ENCODE data around the gene GSTT2.
"Not testable (repeated sequence)": the region's sequence is repeated elsewhere in the genome, so short reads cannot be mapped to it uniquely, and the experiment has no call there.

GSTT2 gene

DNA sequence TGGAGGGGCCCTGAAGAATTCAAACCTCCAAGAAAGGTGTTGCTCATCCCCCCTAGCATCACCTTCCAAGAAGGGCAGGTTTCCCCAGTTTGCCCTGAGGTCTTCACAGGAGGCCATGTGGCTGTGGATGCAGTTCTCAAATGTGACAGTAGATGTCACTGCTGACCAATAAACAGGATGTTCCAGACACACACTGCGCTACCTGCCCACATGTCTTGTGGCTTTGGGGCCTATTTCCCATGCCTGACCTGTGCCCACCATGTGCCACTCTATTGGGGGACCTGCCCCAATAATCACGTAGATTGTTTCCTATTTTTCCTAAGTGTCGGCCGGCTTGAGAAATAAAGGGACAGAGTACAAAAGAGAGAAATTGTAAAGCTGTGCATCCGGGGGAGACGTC is 4.5 kb downstream of the GSTT2 start:
- H3K9ac ChIP-seq, result no peak overlapping the region
- no peak overlapping the region for H2AFZ ChIP-seq (ENCODE audit: low read depth)

DNA sequence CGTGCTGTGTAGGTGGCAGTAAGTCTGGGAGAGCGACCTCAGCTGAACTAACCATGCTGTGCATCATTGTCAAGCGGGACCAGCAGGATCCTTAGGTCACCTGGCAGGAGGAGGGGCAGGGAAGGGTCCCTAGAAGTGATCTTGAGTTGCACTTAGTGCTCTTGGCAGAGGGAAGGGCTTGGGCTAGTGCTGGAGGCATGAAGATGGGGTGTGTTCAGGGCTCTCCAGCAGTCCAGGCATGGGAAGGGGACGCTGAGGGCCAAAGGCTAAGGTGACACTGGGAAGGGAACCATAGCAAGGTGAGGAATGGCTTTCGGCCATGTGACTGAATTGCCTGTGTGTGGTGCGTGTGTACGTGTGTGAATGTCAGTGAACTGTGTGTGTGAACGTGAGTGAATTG is 6.2 kb downstream of the GSTT2 start:
- not testable (repeated sequence) for H3K9ac ChIP-seq; H4K20me1 ChIP-seq (ENCODE audit: insufficient read depth); H3K36me3 ChIP-seq (ENCODE audit: insufficient read depth); H3K4me3 ChIP-seq (IDR thresholded peaks at IDR 0.05; ENCODE audit: insufficient read depth, low read depth, low read length); H2AFZ ChIP-seq (ENCODE audit: low read depth); H3K4me1 ChIP-seq (ENCODE audit: low read depth, poor library complexity, severe bottlenecking); H3K27me3 ChIP-seq (ENCODE audit: insufficient read depth, low read depth); H3K4me2 ChIP-seq; H3K79me2 ChIP-seq (ENCODE audit: insufficient read depth, low read depth); H3K27ac ChIP-seq

More for the DNA sequence above, 4.5 kb downstream of the GSTT2 start:
- no peak overlapping the region for H3K4me3 ChIP-seq (IDR thresholded peaks at IDR 0.05; ENCODE audit: insufficient read depth, low read depth, low read length)
- H3K36me3 ChIP-seq (ENCODE audit: insufficient read depth), result no peaks in the 10 kb centered on the region
- no peaks in the 10 kb centered on the region for H3K79me2 ChIP-seq (ENCODE audit: insufficient read depth, low read depth)
- no peak overlapping the region for H3K4me2 ChIP-seq
- H3K27me3 ChIP-seq (ENCODE audit: insufficient read depth, low read depth), result no peaks in the 10 kb centered on the region
- no peaks in the 10 kb centered on the region for H4K20me1 ChIP-seq (ENCODE audit: insufficient read depth)
- no peaks in the 10 kb centered on the region for H3K4me1 ChIP-seq (ENCODE audit: low read depth, poor library complexity, severe bottlenecking)
- TF ChIP-seq, protein P1, sequence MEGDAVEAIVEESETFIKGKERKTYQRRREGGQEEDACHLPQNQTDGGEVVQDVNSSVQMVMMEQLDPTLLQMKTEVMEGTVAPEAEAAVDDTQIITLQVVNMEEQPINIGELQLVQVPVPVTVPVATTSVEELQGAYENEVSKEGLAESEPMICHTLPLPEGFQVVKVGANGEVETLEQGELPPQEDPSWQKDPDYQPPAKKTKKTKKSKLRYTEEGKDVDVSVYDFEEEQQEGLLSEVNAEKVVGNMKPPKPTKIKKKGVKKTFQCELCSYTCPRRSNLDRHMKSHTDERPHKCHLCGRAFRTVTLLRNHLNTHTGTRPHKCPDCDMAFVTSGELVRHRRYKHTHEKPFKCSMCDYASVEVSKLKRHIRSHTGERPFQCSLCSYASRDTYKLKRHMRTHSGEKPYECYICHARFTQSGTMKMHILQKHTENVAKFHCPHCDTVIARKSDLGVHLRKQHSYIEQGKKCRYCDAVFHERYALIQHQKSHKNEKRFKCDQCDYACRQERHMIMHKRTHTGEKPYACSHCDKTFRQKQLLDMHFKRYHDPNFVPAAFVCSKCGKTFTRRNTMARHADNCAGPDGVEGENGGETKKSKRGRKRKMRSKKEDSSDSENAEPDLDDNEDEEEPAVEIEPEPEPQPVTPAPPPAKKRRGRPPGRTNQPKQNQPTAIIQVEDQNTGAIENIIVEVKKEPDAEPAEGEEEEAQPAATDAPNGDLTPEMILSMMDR (conservative IDR thresholded peaks at IDR 0.05; ENCODE audit: low read depth, low read length), result peak; percentile 70
- no peak overlapping the region for H3K27ac ChIP-seq

DNA sequence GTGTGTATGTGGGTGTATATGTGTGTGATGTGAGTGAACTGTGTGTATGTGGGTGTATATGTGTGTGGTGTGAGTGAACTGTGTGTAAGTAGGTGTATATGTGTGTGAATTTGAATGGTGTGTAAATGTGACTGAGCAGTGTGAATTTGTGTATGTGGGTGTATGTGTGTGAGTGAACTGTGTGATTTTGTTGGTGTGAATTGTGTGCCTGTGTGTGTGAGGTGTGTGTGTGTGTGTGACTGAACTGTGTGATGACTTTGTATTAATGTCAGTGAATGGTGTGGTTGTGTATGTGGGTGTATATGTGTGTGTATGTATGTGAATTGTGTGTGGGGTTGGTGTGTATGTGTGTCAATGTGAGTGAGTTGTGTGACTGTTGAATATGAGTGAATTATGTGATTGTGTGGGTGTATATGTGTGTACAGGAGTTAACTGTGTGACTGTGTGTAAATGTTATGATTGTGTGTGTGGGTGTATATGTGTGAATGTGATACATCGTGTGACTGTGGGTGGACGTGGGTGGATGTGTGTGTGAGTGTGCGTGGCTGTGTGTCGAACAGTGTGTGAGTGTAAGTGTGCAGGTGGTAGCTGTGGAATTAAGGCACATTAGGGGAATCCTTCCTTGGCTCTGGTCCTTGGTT is 6.7 kb downstream of the GSTT2 start:
- not testable (repeated sequence) for H3K27ac ChIP-seq; H3K79me2 ChIP-seq (ENCODE audit: insufficient read depth, low read depth); H2AFZ ChIP-seq (ENCODE audit: low read depth); H3K27me3 ChIP-seq (ENCODE audit: insufficient read depth, low read depth); H4K20me1 ChIP-seq (ENCODE audit: insufficient read depth); H3K4me2 ChIP-seq; H3K4me3 ChIP-seq (IDR thresholded peaks at IDR 0.05; ENCODE audit: insufficient read depth, low read depth, low read length); H3K9ac ChIP-seq; H3K4me1 ChIP-seq (ENCODE audit: low read depth, poor library complexity, severe bottlenecking); H3K36me3 ChIP-seq (ENCODE audit: insufficient read depth)

DNA sequence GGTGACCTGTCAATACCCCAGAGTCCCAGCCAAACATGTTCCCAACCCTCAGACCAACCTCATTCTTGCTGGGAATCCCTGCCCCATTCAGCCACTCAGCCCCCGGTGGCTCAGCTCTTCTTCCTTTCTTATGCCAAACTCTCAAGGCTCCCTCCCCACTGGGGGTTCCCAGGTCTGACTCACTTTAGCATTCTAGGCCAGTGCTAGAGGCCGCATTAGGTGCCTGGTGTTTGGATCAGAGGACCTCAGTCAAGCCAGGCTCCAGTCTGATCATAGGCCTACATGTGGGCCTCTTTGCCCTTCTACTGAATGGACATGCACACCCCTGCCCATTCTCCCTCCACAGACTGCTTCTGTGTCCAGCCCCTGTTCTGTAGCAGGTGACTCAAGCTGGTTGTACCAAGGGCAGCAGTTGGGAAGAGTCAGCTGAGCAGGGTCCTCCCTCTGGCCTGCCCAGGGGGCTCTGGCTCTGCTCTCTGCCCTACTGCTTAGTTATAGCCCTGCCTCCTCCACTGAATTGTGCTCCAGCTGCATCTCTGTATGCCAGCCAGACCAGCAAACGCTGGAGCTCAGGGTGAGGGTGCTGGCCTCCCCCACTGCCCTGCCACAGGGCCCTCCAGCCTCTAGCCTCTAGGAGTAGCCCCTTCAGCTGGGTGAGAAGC is 9.8 kb downstream of the GSTT2 start:
- not testable (repeated sequence) for H3K79me2 ChIP-seq (ENCODE audit: insufficient read depth, low read depth); H3K4me3 ChIP-seq (IDR thresholded peaks at IDR 0.05; ENCODE audit: insufficient read depth, low read depth, low read length); H3K27me3 ChIP-seq (ENCODE audit: insufficient read depth, low read depth); H3K36me3 ChIP-seq (ENCODE audit: insufficient read depth); H3K9ac ChIP-seq; H3K4me1 ChIP-seq (ENCODE audit: low read depth, poor library complexity, severe bottlenecking); H3K27ac ChIP-seq; H2AFZ ChIP-seq (ENCODE audit: low read depth); H3K4me2 ChIP-seq; H4K20me1 ChIP-seq (ENCODE audit: insufficient read depth)

DNA sequence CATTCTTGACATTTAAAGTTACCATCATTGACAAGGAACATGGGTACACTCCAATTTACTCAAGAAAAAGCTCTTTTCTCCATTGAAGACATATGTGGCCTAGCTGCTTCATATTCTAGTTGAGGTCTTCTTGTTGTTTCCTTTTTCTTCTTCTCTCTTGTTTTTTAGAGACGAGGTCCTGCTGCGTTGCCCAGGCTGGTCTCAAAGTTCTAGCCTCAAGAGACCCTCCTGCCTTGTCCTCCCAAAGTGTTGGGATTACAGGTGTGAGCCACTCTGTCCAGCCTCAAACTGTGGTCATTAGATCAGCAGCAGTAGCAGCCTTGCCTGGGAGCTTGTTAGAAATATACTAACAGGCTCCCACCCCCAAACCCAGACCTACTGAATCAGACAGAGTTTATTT is 13.1 kb downstream of the GSTT2 start:
- not testable (repeated sequence) for H3K36me3 ChIP-seq (ENCODE audit: insufficient read depth); H3K4me3 ChIP-seq (IDR thresholded peaks at IDR 0.05; ENCODE audit: insufficient read depth, low read depth, low read length); H3K4me2 ChIP-seq; H3K27ac ChIP-seq; H3K79me2 ChIP-seq (ENCODE audit: insufficient read depth, low read depth); H4K20me1 ChIP-seq (ENCODE audit: insufficient read depth); H3K4me1 ChIP-seq (ENCODE audit: low read depth, poor library complexity, severe bottlenecking); H3K9ac ChIP-seq; H2AFZ ChIP-seq (ENCODE audit: low read depth); H3K27me3 ChIP-seq (ENCODE audit: insufficient read depth, low read depth)

DNA sequence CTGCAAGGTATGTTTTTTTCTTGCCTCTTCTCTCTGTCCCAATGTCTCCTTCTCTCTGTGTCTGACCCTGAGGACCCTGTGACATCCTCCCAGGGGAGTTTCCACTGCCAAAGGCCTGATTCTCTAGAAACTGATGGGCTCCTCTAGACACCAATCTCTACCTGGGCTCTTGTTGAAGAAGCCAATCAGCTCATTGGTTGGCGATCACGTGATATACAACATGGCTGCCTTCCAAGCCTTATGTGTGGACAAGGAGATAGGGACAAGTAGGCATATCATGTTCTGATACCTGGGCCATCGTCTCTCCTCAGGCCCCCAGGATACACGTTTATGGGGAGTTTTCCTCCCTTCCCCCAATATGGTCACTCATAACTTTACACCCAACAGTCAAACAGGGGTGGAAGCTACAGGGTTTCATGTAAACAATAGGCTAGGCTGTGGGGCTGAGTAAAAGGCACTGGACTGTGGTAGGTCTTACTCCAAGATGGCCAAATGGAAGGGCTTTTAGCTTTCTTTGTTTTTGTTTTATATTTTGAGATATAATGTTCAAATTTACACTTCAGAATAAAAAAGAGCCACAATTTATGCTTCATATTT is 13.7 kb downstream of the GSTT2 start:
- not testable (repeated sequence) for H3K27me3 ChIP-seq (ENCODE audit: insufficient read depth, low read depth); H3K79me2 ChIP-seq (ENCODE audit: insufficient read depth, low read depth); H3K9ac ChIP-seq; H3K4me3 ChIP-seq (IDR thresholded peaks at IDR 0.05; ENCODE audit: insufficient read depth, low read depth, low read length); H3K36me3 ChIP-seq (ENCODE audit: insufficient read depth); H3K4me2 ChIP-seq; H3K4me1 ChIP-seq (ENCODE audit: low read depth, poor library complexity, severe bottlenecking); H4K20me1 ChIP-seq (ENCODE audit: insufficient read depth); H3K27ac ChIP-seq
- peak overlapping the region; percentile 44; the same call in 1 of the 2 replicates for H2AFZ ChIP-seq (ENCODE audit: low read depth)

All from KMS-11 (cell line).